ENCODE data around the gene GAL3ST2.
"Not testable (repeated sequence)": the region's sequence is repeated elsewhere in the genome, so short reads cannot be mapped to it uniquely, and the experiment has no call there.

GAL3ST2 gene

GRCh38 chr2:241777170-241777685, 606 bp downstream of the GAL3ST2 start:
- no peak overlapping the region for H3K4me3 ChIP-seq (ENCODE audit: extremely low read depth, insufficient read depth, low read length, poor library complexity, severe bottlenecking)
- WGBS, 2 experiments (ENCODE audit: insufficient coverage in 2 of 2), result 92% methylated on average over 18 to 19 of the region's 22 CpGs
- H3K4me1 ChIP-seq (ENCODE audit: control insufficient read depth, insufficient read depth, low read length, poor library complexity, severe bottlenecking), result no peaks in the 10 kb centered on the region
- H3K27ac ChIP-seq (ENCODE audit: low read depth, low read length, severe bottlenecking), result no peak overlapping the region
- H3K36me3 ChIP-seq (ENCODE audit: control insufficient read depth, insufficient read depth, low read length), result no peaks in the 10 kb centered on the region
- peaks cover 8% of the 10 kb centered on the region for H3K9me3 ChIP-seq (ENCODE audit: control insufficient read depth, low read length)

GRCh38 chr2:241777686-241778627, 1.3 kb downstream of the GAL3ST2 start:
- Histone ChIP-seq H3K27ac (ENCODE audit: low read depth, low read length, severe bottlenecking) (no peak overlapping the region), H3K4me3 (ENCODE audit: extremely low read depth, insufficient read depth, low read length, poor library complexity, severe bottlenecking) (no peak overlapping the region), H3K9me3 (ENCODE audit: control insufficient read depth, low read length) (peaks cover 8% of the 10 kb centered on the region), H3K4me1 (ENCODE audit: control insufficient read depth, insufficient read depth, low read length, poor library complexity, severe bottlenecking) (no peaks in the 10 kb centered on the region), H3K36me3 (ENCODE audit: control insufficient read depth, insufficient read depth, low read length) (no peaks in the 10 kb centered on the region)
- WGBS, 2 experiments (ENCODE audit: insufficient coverage in 2 of 2), result 84 to 85% methylated on average over 19 to 21 of the region's 21 CpGs

GRCh38 chr2:241780939-241781569, 4.4 kb downstream of the GAL3ST2 start:
- Histone ChIP-seq H3K4me3 (ENCODE audit: extremely low read depth, insufficient read depth, low read length, poor library complexity, severe bottlenecking) (no peak overlapping the region), H3K36me3 (ENCODE audit: control insufficient read depth, insufficient read depth, low read length) (no peaks in the 10 kb centered on the region), H3K9me3 (ENCODE audit: control insufficient read depth, low read length) (peaks cover 12% of the 10 kb centered on the region), H3K4me1 (ENCODE audit: control insufficient read depth, insufficient read depth, low read length, poor library complexity, severe bottlenecking) (no peaks in the 10 kb centered on the region), H3K27ac (ENCODE audit: low read depth, low read length, severe bottlenecking) (no peak overlapping the region)
- WGBS, 2 experiments (ENCODE audit: insufficient coverage in 2 of 2), result 78 to 87% methylated on average over 2 to 4 of the region's 5 CpGs

GRCh38 chr2:241782053-241782452, 5.4 kb downstream of the GAL3ST2 start:
- no CpG with 5 or more reads among the region's 3 CpGs for WGBS, 2 experiments (ENCODE audit: insufficient coverage in 2 of 2)
- H3K4me1 ChIP-seq (ENCODE audit: control insufficient read depth, insufficient read depth, low read length, poor library complexity, severe bottlenecking); H3K27ac ChIP-seq (ENCODE audit: low read depth, low read length, severe bottlenecking); H3K36me3 ChIP-seq (ENCODE audit: control insufficient read depth, insufficient read depth, low read length); H3K4me3 ChIP-seq (ENCODE audit: extremely low read depth, insufficient read depth, low read length, poor library complexity, severe bottlenecking): not testable (repeated sequence)
- peaks cover 12% of the 10 kb centered on the region for H3K9me3 ChIP-seq (ENCODE audit: control insufficient read depth, low read length)

- WGBS, 2 experiments (ENCODE audit: insufficient coverage in 2 of 2), result 93% methylated on average over 2 of the region's 4 CpGs; no CpG with 5 or more reads in 1 of the 2 experiments
These were observed 11.5 kb downstream of the GAL3ST2 start for GRCh38 chr2:241788135-241788534.

GRCh38 chr2:241788572-241788971, 11.9 kb downstream of the GAL3ST2 start:
- WGBS, 2 experiments (ENCODE audit: insufficient coverage in 2 of 2), result 71 to 73% methylated on average over 2 of the region's 3 CpGs
- Histone ChIP-seq H3K27ac (ENCODE audit: low read depth, low read length, severe bottlenecking) (no peak overlapping the region), H3K4me3 (ENCODE audit: extremely low read depth, insufficient read depth, low read length, poor library complexity, severe bottlenecking) (no peak overlapping the region), H3K4me1 (ENCODE audit: control insufficient read depth, insufficient read depth, low read length, poor library complexity, severe bottlenecking) (no peaks in the 10 kb centered on the region), H3K9me3 (ENCODE audit: control insufficient read depth, low read length) (peaks cover 15% of the 10 kb centered on the region), H3K36me3 (ENCODE audit: control insufficient read depth, insufficient read depth, low read length) (no peaks in the 10 kb centered on the region)

More at GRCh38 chr2:241788135-241788534, 11.5 kb downstream of the GAL3ST2 start:
- no peaks in the 10 kb centered on the region for H3K4me1 ChIP-seq (ENCODE audit: control insufficient read depth, insufficient read depth, low read length, poor library complexity, severe bottlenecking)
- no peak overlapping the region for H3K27ac ChIP-seq (ENCODE audit: low read depth, low read length, severe bottlenecking)
- peaks cover 15% of the 10 kb centered on the region for H3K9me3 ChIP-seq (ENCODE audit: control insufficient read depth, low read length)
- H3K4me3 ChIP-seq (ENCODE audit: extremely low read depth, insufficient read depth, low read length, poor library complexity, severe bottlenecking), result no peak overlapping the region
- no peaks in the 10 kb centered on the region for H3K36me3 ChIP-seq (ENCODE audit: control insufficient read depth, insufficient read depth, low read length)

GRCh38 chr2:241791385-241791784, 14.8 kb downstream of the GAL3ST2 start:
- peaks cover 11% of the 10 kb centered on the region for H3K9me3 ChIP-seq (ENCODE audit: control insufficient read depth, low read length)
- not testable (repeated sequence) for H3K4me3 ChIP-seq (ENCODE audit: extremely low read depth, insufficient read depth, low read length, poor library complexity, severe bottlenecking); H3K27ac ChIP-seq (ENCODE audit: low read depth, low read length, severe bottlenecking); H3K36me3 ChIP-seq (ENCODE audit: control insufficient read depth, insufficient read depth, low read length); H3K4me1 ChIP-seq (ENCODE audit: control insufficient read depth, insufficient read depth, low read length, poor library complexity, severe bottlenecking)
- 55 to 80% methylated on average over 2 to 3 of the region's 3 CpGs for WGBS, 2 experiments (ENCODE audit: insufficient coverage in 2 of 2)

- WGBS, 2 experiments (ENCODE audit: insufficient coverage in 2 of 2), result 93 to 99% methylated on average over 5 of the region's 5 CpGs
- H3K36me3 ChIP-seq (ENCODE audit: control insufficient read depth, insufficient read depth, low read length), result no peaks in the 10 kb centered on the region
- no peaks in the 10 kb centered on the region for H3K4me1 ChIP-seq (ENCODE audit: control insufficient read depth, insufficient read depth, low read length, poor library complexity, severe bottlenecking)
- H3K4me3 ChIP-seq (ENCODE audit: extremely low read depth, insufficient read depth, low read length, poor library complexity, severe bottlenecking), result no peak overlapping the region
- H3K27ac ChIP-seq (ENCODE audit: low read depth, low read length, severe bottlenecking), result no peak overlapping the region
- peaks cover 11% of the 10 kb centered on the region for H3K9me3 ChIP-seq (ENCODE audit: control insufficient read depth, low read length)
These were observed 16.8 kb downstream of the GAL3ST2 start for GRCh38 chr2:241793385-241793784.

- Histone ChIP-seq H3K4me3 (ENCODE audit: extremely low read depth, insufficient read depth, low read length, poor library complexity, severe bottlenecking) (no peak overlapping the region), H3K27ac (ENCODE audit: low read depth, low read length, severe bottlenecking) (no peak overlapping the region), H3K36me3 (ENCODE audit: control insufficient read depth, insufficient read depth, low read length) (no peaks in the 10 kb centered on the region), H3K4me1 (ENCODE audit: control insufficient read depth, insufficient read depth, low read length, poor library complexity, severe bottlenecking) (no peaks in the 10 kb centered on the region), H3K9me3 (ENCODE audit: control insufficient read depth, low read length) (peaks cover 8% of the 10 kb centered on the region)
- WGBS, 2 experiments (ENCODE audit: insufficient coverage in 2 of 2), result 90 to 93% methylated on average over 8 to 9 of the region's 10 CpGs
These were observed 17.7 kb downstream of the GAL3ST2 start for GRCh38 chr2:241794250-241794823.

GRCh38 chr2:241795021-241795999, 18.7 kb downstream of the GAL3ST2 start:
- Histone ChIP-seq H3K27ac (ENCODE audit: low read depth, low read length, severe bottlenecking) (no peak overlapping the region), H3K36me3 (ENCODE audit: control insufficient read depth, insufficient read depth, low read length) (no peaks in the 10 kb centered on the region), H3K4me1 (ENCODE audit: control insufficient read depth, insufficient read depth, low read length, poor library complexity, severe bottlenecking) (no peaks in the 10 kb centered on the region), H3K9me3 (ENCODE audit: control insufficient read depth, low read length) (peaks cover 8% of the 10 kb centered on the region), H3K4me3 (ENCODE audit: extremely low read depth, insufficient read depth, low read length, poor library complexity, severe bottlenecking) (no peak overlapping the region)
- WGBS, 2 experiments (ENCODE audit: insufficient coverage in 2 of 2), result 91 to 93% methylated on average over 27 of the region's 31 CpGs
